GM12891 (cell line): ENCODE results near the gene LMCD1.
A peak's percentile ranks its signal among the peaks of the same experiment; 100 is the strongest.

Experiments
- DNase-seq: peaks from one replicate; pipeline ENCODE4 v3.0.0; 2011; ENCODE audit warnings: low spot score; ENCODE audit not compliant: insufficient read length
- FAIRE-seq: peaks from 2 replicates; lab custom pipeline; 2011; peaks lifted over from hg19 to GRCh38; lab: Jason Lieb, UNC
- PAX5 ChIP-seq: IDR thresholded peaks from 2 replicates; pipeline ENCODE4 v1.6.1; 2011; ENCODE audit warnings: low read length, moderate library complexity, mild to moderate bottlenecking; ENCODE audit not compliant: insufficient read depth, severe bottlenecking
- POLR2A ChIP-seq: IDR thresholded peaks from 2 replicates; pipeline ENCODE4 v1.6.1; 2011; ENCODE audit warnings: low read depth, low read length, control low read depth
- POLR2AphosphoS5 ChIP-seq: IDR thresholded peaks from 2 replicates; pipeline ENCODE4 v1.6.1; 2011; ENCODE audit warnings: low read depth, low read length, control low read depth
- POU2F2 ChIP-seq: IDR thresholded peaks from 2 replicates; pipeline ENCODE4 v1.6.1; 2011; ENCODE audit warnings: low read depth, mild to moderate bottlenecking, control low read depth, low read length, moderate library complexity
- SPI1 ChIP-seq: IDR thresholded peaks from 2 replicates; pipeline ENCODE4 v1.6.1; 2011; ENCODE audit warnings: low read depth, low read length, control low read depth
- TAF1 ChIP-seq: IDR thresholded peaks from 2 replicates; pipeline ENCODE4 v1.6.1; 2011; ENCODE audit warnings: low read depth, low read length, control low read depth

Gene LMCD1

DNA sequence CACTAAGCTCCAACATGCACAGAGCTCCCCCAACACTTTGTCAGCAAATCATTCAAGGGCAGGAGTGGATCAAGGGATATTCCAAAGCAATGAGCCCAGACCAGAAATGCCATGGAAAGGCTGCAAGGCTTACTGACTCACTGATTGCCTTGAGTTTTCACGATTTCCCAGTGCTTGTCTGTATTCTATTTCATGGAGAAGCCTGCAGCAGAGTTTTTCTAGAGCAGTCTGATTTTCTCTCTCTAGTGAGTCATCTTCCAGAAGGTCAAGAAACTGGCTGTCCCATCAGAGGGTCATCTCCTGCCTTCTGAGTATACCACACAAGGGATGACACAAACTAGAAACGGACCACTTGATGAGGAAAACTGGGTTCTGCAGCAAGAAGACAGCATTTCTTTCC, 16.5 kb downstream of the LMCD1 start:
- DNase-seq (no peak), FAIRE-seq (no peak)
- TF ChIP-seq POU2F2 (no peak), POLR2AphosphoS5 (no peak)

- TF ChIP-seq POLR2AphosphoS5 = no peak
- no peak for TF ChIP-seq POU2F2
- TF ChIP-seq TAF1 = no peak
- no peak for TF ChIP-seq POLR2A
- no peak for TF ChIP-seq PAX5
- no peak for TF ChIP-seq SPI1
- FAIRE-seq (no peak), DNase-seq (no peak)
Observed at GRCh38 chr3:8519156-8519555, 17.5 kb downstream of the LMCD1 start.

GRCh38 chr3:8519774-8520448, 18.3 kb downstream of the LMCD1 start:
- DNase-seq (no peak), FAIRE-seq (no peak)
- TF ChIP-seq PAX5 (no peak), TAF1 (no peak), SPI1 (no peak), POLR2A (no peak), POLR2AphosphoS5 (no peak), POU2F2 (no peak)

GRCh38 chr3:8520816-8521403, 19.3 kb downstream of the LMCD1 start:
- no peak for DNase-seq
- TF ChIP-seq TAF1 (no peak), POLR2AphosphoS5 (no peak), POLR2A (no peak)
- no peak for FAIRE-seq

- DNase-seq (no peak), FAIRE-seq (no peak)
Observed at GRCh38 chr3:8523041-8523440, 21.4 kb downstream of the LMCD1 start.

DNA sequence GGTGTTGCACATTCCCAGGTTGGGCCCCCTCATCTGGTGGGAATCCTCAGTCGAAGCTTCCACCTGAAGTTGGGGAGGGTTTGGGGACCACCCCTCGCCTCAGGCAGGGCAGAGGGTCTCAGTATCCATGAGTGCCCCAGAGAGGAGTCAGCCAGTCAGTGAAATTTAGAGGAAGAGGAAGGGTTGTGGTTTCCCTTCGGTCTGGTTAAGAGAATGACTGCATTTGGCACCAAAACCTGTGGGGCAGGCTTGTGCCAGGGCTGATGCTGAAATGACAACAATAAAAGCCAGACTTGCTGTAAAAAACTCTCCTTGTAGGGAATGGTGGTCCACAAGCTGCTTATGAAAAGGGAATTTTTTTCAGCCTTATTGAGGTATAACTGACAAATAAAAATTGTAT, 22.6 kb downstream of the LMCD1 start:
- FAIRE-seq (no peak), DNase-seq (no peak)
- TF ChIP-seq POLR2A = no peak
- TF ChIP-seq TAF1 = no peak
- no peak for TF ChIP-seq PAX5
- no peak for TF ChIP-seq SPI1
- TF ChIP-seq POLR2AphosphoS5 = no peak
- no peak for TF ChIP-seq POU2F2

More at GRCh38 chr3:8523041-8523440, 21.4 kb downstream of the LMCD1 start:
- no peak for TF ChIP-seq POU2F2
- no peak for TF ChIP-seq POLR2AphosphoS5
- no peak for TF ChIP-seq SPI1
- TF ChIP-seq PAX5 = no peak
- TF ChIP-seq TAF1 = no peak
- no peak for TF ChIP-seq POLR2A

DNA sequence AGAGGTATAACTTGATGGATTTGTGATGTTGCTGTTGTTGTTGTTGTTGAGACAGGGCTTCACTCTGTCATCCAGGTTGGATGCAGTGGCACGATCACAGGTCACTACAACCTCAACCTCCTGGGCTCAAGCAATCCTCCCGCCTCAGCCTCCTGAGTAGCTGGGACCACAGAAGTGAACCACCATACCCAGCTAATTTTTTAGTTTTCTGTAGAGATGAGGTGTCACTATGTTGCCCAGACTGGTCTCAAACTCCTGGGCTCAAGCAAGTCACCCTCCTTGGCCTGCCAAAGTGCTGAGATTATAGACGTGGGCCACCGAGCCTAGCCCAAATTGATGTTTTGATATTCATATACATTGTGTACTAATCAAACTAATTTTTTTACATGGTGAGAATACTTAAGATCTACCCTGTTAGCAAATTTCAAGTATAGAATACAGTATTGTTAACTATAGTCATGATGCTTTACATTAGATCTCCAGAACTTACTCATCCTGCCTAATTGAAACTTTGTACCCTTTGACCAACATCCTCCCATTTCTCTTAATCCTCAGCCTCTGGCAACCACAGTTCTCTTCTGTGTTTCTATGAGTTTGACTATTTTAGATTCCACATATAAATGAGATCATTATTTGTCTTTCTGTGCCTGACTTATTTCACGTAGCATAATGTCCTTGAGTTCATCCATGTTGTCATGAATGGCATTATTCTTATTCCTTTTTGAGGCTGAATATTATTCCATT, 23.2 kb downstream of the LMCD1 start:
- FAIRE-seq (peak; percentile 20), DNase-seq (no peak)
- TF ChIP-seq PAX5 = no peak
- no peak for TF ChIP-seq SPI1
- TF ChIP-seq POU2F2 = no peak
- no peak for TF ChIP-seq POLR2AphosphoS5
- no peak for TF ChIP-seq POLR2A
- no peak for TF ChIP-seq TAF1

GRCh38 chr3:8525893-8526292, 24.3 kb downstream of the LMCD1 start:
- DNase-seq (no peak), FAIRE-seq (peak; percentile 16)
- no peak for TF ChIP-seq POLR2AphosphoS5
- TF ChIP-seq POU2F2 = no peak
- no peak for TF ChIP-seq POLR2A
- no peak for TF ChIP-seq PAX5
- TF ChIP-seq TAF1 = no peak

DNA sequence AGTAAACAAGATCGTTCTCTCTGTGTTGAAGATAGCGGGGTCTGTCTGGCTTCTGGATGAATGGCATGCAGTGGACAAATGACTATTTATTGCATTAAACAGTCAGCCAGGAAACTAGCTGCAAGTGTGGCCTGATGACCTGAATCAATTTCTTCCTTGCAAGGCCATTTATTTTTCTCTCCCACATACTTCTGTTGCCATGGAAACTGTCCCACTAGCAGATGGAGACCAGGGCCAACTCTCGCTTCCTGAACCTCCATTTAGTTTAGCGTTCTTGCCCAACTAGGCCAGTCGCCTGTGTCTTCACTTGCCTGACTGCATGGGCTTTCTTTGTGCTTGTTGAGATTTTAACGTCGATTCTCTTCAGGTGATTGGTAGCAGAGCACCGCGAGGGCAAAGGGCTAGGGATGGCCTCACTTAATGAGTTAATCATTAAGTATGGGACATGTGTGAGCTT, 27.6 kb downstream of the LMCD1 start:
- DNase-seq = no peak
- no peak for FAIRE-seq

GRCh38 chr3:8529738-8530525, 28.3 kb downstream of the LMCD1 start:
- TF ChIP-seq PAX5 = no peak
- TF ChIP-seq POU2F2 = no peak
- no peak for TF ChIP-seq TAF1
- TF ChIP-seq POLR2A = no peak
- DNase-seq (no peak), FAIRE-seq (no peak)

More for the DNA sequence above, 27.6 kb downstream of the LMCD1 start:
- TF ChIP-seq POLR2AphosphoS5 = no peak
- no peak for TF ChIP-seq PAX5
- TF ChIP-seq POU2F2 = no peak
- no peak for TF ChIP-seq SPI1
- no peak for TF ChIP-seq TAF1
- no peak for TF ChIP-seq POLR2A
